ENCODE data around the gene SFN. TPM values are rescaled to one million over a fixed set of nuclear protein-coding genes. Genes with fewer than 3 reads are reported as not detected.

SFN gene
- total and polyA plus RNA-seq, 2 donors (not counting 3 experiments of a cell fraction or from before 2014, with no cell fraction given): 0.08 to 0.33 TPM

GRCh38 chr1:26910343-26911160, 47.6 kb downstream of the SFN start:
- Histone ChIP-seq H2AFZ (ENCODE audit: low read depth, low read length) (no peak overlapping the region), H3K27ac (ENCODE audit: insufficient read depth, low read depth, low read length) (no peak overlapping the region), H3K79me2 (ENCODE audit: control insufficient read depth, insufficient read depth, low read length) (no peaks in the 10 kb centered on the region), H3K9me1 (replicated peaks; ENCODE audit: control insufficient read depth, extremely low read depth, insufficient read depth, low read length) (no peaks in the 10 kb centered on the region), H3K9me3 (replicated peaks; ENCODE audit: control insufficient read depth, insufficient read depth, low read length) (no peaks in the 10 kb centered on the region), H3K4me3 (replicated peaks in 1 of 3; ENCODE audit: insufficient read depth in 1 of 3, low read depth in 1 of 3, low read length in 3 of 3) (no peak overlapping the region), H3K9ac (replicated peaks; ENCODE audit: extremely low read depth, insufficient read depth, low read length) (no peak overlapping the region), H3K36me3 (ENCODE audit: control insufficient read depth in 2 of 2, extremely low read depth in 1 of 2, insufficient read depth in 2 of 2, low read length in 2 of 2) (no peaks in the 10 kb centered on the region), H3K4me1 (ENCODE audit: control insufficient read depth, extremely low read depth, insufficient read depth, low read length) (no peaks in the 10 kb centered on the region), H3K27me3 (ENCODE audit: control insufficient read depth in 2 of 2, insufficient read depth in 2 of 2, low read length in 2 of 2) (peaks cover 0 to 1% of the 10 kb centered on the region in 2 experiments), H3K4me2 (ENCODE audit: insufficient read depth, low read length) (no peak overlapping the region), H4K20me1 (replicated peaks; ENCODE audit: control insufficient read depth, extremely low read depth, insufficient read depth, low read length) (no peaks in the 10 kb centered on the region)
- intact Hi-C loops (cut with micrococcal nuclease) (no loop called here), dilution Hi-C loops (cut with MboI; ENCODE audit: extremely low pct_ligation_motif_present, low sequenced_read_pairs) (no loop called here)
- BruUV-seq (replicated peaks): no TSS peak
- no peak for TF ChIP-seq GATA2 (IDR thresholded peaks at IDR 0.05; ENCODE audit: insufficient read depth, insufficient read length, low read depth, low read length)
- TF ChIP-seq FOS (IDR thresholded peaks at IDR 0.05; ENCODE audit: borderline replicate concordance, insufficient read depth, low read length): no peak
- TF ChIP-seq MYC (IDR thresholded peaks at IDR 0.05; ENCODE audit: low read depth, low read length): no peak
- TF ChIP-seq, protein P1, sequence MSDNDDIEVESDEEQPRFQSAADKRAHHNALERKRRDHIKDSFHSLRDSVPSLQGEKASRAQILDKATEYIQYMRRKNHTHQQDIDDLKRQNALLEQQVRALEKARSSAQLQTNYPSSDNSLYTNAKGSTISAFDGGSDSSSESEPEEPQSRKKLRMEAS (IDR thresholded peaks at IDR 0.05; ENCODE audit: insufficient read depth, insufficient read length): no peak
- TF ChIP-seq JUN (IDR thresholded peaks at IDR 0.05; ENCODE audit: borderline replicate concordance, insufficient read depth, insufficient read length, low read depth): no peak
- no peak for TF ChIP-seq POLR2A (IDR thresholded peaks at IDR 0.05; ENCODE audit: low read depth, low read length)
- no peak for TF ChIP-seq POLR2AphosphoS5 (IDR thresholded peaks at IDR 0.05; ENCODE audit: insufficient read depth, low read depth, low read length)
- TF ChIP-seq, protein P2, sequence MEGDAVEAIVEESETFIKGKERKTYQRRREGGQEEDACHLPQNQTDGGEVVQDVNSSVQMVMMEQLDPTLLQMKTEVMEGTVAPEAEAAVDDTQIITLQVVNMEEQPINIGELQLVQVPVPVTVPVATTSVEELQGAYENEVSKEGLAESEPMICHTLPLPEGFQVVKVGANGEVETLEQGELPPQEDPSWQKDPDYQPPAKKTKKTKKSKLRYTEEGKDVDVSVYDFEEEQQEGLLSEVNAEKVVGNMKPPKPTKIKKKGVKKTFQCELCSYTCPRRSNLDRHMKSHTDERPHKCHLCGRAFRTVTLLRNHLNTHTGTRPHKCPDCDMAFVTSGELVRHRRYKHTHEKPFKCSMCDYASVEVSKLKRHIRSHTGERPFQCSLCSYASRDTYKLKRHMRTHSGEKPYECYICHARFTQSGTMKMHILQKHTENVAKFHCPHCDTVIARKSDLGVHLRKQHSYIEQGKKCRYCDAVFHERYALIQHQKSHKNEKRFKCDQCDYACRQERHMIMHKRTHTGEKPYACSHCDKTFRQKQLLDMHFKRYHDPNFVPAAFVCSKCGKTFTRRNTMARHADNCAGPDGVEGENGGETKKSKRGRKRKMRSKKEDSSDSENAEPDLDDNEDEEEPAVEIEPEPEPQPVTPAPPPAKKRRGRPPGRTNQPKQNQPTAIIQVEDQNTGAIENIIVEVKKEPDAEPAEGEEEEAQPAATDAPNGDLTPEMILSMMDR (IDR thresholded peaks at IDR 0.05; ENCODE audit: extremely low read depth in 1 of 2, insufficient read depth in 1 of 2, low read depth in 1 of 2, low read length in 2 of 2): no peak
- no peak for TF ChIP-seq EZH2 (IDR thresholded peaks at IDR 0.05; ENCODE audit: borderline replicate concordance, low read depth, low read length, severe bottlenecking)
- POLR2A ChIA-PET: no interaction called here
- DNase-seq (ENCODE audit: low read depth, low spot score) (no peak), FAIRE-seq (no peak)
- CTCF ChIA-PET: no interaction called here
